ENCODE data around the gene CAMKK1.
"Not testable (repeated sequence)": the region's sequence is repeated elsewhere in the genome, so short reads cannot be mapped to it uniquely, and the experiment has no call there.

CAMKK1 gene

GRCh38 chr17:3873862-3874261 lies 19.0 kb downstream of the CAMKK1 start:
- DNase-seq, result no peak

GRCh38 chr17:3870871-3871306 lies 22.0 kb downstream of the CAMKK1 start:
- DNase-seq, result no peak

- DNase-seq, result no peak
These were observed 25.2 kb downstream of the CAMKK1 start for GRCh38 chr17:3867606-3868005.

- DNase-seq, result no peak
These were observed 25.7 kb downstream of the CAMKK1 start for GRCh38 chr17:3867106-3867505.

GRCh38 chr17:3866276-3866675 lies 26.6 kb downstream of the CAMKK1 start:
- no peak for DNase-seq

GRCh38 chr17:3865176-3865575 lies 27.7 kb downstream of the CAMKK1 start:
- DNase-seq, result no peak

- no peak for DNase-seq
These were observed 28.3 kb downstream of the CAMKK1 start for GRCh38 chr17:3864534-3864933.

GRCh38 chr17:3861761-3862681 lies 30.8 kb downstream of the CAMKK1 start:
- DNase-seq, result no peak

GRCh38 chr17:3860939-3861700 lies 31.7 kb downstream of the CAMKK1 start:
- no peak for DNase-seq

GRCh38 chr17:3859940-3860339 lies 32.9 kb downstream of the CAMKK1 start:
- DNase-seq, result no peak

- DNase-seq, result no peak
These were observed 35.4 kb downstream of the CAMKK1 start for GRCh38 chr17:3857261-3858105.

- not testable (repeated sequence) for DNase-seq
These were observed 38.6 kb downstream of the CAMKK1 start for GRCh38 chr17:3854204-3854603.

GRCh38 chr17:3852561-3852960 lies 40.3 kb downstream of the CAMKK1 start:
- DNase-seq, result no peak

- no peak for DNase-seq
These were observed 41.3 kb downstream of the CAMKK1 start for GRCh38 chr17:3851461-3852100.

- no peak for DNase-seq
These were observed 44.5 kb downstream of the CAMKK1 start for GRCh38 chr17:3848229-3848835.

GRCh38 chr17:3847165-3847670 lies 45.6 kb downstream of the CAMKK1 start:
- no peak for DNase-seq

GRCh38 chr17:3846437-3847164 lies 46.3 kb downstream of the CAMKK1 start:
- no peak for DNase-seq

- peak; percentile 88 for DNase-seq
These were observed 47.0 kb downstream of the CAMKK1 start, which contains the start of gene NCBP3 for GRCh38 chr17:3845621-3846436. TSS of gene NCBP3 (minus strand) at chr17:3846246. CDS start at chr17:3846223, 23 bp downstream.

- no peak for DNase-seq
These were observed 47.6 kb downstream of the CAMKK1 start for GRCh38 chr17:3845291-3845620.

GRCh38 chr17:3844556-3844955 lies 48.3 kb downstream of the CAMKK1 start:
- DNase-seq, result not testable (repeated sequence)
